Parathyroid adenoma (tissue), 2 donors: Measurements from ENCODE around the gene TDP1.

Experiments
- H2AFZ ChIP-seq: fragments of 300-600 bp; sonication (generic); one replicate; pipeline ENCODE4 v1.7.0; 2017; ENCODE audit warnings: antibody characterized with exemption, mild to moderate bottlenecking
- H3K27ac ChIP-seq: fragments of 300-600 bp; sonication (generic); one replicate; pipeline ENCODE4 v1.7.0; 2017
- H3K27me3 ChIP-seq: fragments of 300-600 bp; sonication (generic); one replicate; pipeline ENCODE4 v1.7.0; 2017; ENCODE audit warnings: low read length; ENCODE audit not compliant: control insufficient read depth, insufficient read depth
- H3K36me3 ChIP-seq: fragments of 300-600 bp; sonication (generic); one replicate; pipeline ENCODE4 v1.7.0; 2017; ENCODE audit warnings: low read length; ENCODE audit not compliant: control insufficient read depth, insufficient read depth
- H3K4me1 ChIP-seq: fragments of 300-600 bp; sonication (generic); one replicate; pipeline ENCODE4 v1.7.0; 2017; ENCODE audit warnings: control low read depth
- H3K4me2 ChIP-seq: fragments of 300-600 bp; sonication (generic); one replicate; pipeline ENCODE4 v1.7.0; 2017; ENCODE audit warnings: low read length
- H3K4me3 ChIP-seq: fragments of 300-600 bp; sonication (generic); one replicate; pipeline ENCODE4 v1.7.0; 2017; ENCODE audit warnings: low read depth, low read length
- H3K79me2 ChIP-seq: fragments of 300-600 bp; sonication (generic); one replicate; pipeline ENCODE4 v1.7.0; 2017; ENCODE audit warnings: control low read depth
- H3K9ac ChIP-seq: fragments of 300-600 bp; sonication (generic); one replicate; pipeline ENCODE4 v1.7.0; 2017; ENCODE audit warnings: mild to moderate bottlenecking
- H3K9me3 ChIP-seq: fragments of 300-600 bp; sonication (generic); one replicate; pipeline ENCODE4 v1.7.0; 2017; ENCODE audit warnings: low read length; ENCODE audit not compliant: control insufficient read depth
- TF ChIP-seq, protein P1 (sequence below): fragments of 300-600 bp; sonication (generic); IDR thresholded peaks from one replicate; pipeline ENCODE4 v1.7.0; 2017; ENCODE audit warnings: antibody characterized with exemption, mild to moderate bottlenecking
- donor health status: primary hyperparathyroidism.

The TDP1 gene

GRCh38 chr14:90003526-90004307, 48.0 kb downstream of the TDP1 start:
- TF ChIP-seq, protein P1, sequence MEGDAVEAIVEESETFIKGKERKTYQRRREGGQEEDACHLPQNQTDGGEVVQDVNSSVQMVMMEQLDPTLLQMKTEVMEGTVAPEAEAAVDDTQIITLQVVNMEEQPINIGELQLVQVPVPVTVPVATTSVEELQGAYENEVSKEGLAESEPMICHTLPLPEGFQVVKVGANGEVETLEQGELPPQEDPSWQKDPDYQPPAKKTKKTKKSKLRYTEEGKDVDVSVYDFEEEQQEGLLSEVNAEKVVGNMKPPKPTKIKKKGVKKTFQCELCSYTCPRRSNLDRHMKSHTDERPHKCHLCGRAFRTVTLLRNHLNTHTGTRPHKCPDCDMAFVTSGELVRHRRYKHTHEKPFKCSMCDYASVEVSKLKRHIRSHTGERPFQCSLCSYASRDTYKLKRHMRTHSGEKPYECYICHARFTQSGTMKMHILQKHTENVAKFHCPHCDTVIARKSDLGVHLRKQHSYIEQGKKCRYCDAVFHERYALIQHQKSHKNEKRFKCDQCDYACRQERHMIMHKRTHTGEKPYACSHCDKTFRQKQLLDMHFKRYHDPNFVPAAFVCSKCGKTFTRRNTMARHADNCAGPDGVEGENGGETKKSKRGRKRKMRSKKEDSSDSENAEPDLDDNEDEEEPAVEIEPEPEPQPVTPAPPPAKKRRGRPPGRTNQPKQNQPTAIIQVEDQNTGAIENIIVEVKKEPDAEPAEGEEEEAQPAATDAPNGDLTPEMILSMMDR = no peak
- no peaks in the 10 kb centered on the region for H3K9me3 ChIP-seq
- H3K79me2 ChIP-seq = no peaks in the 10 kb centered on the region
- no peak overlapping the region for H3K4me3 ChIP-seq
- H3K9ac ChIP-seq = no peak overlapping the region
- no peak overlapping the region for H3K27ac ChIP-seq
- no peaks in the 10 kb centered on the region for H3K36me3 ChIP-seq
- H3K4me1 ChIP-seq = peaks cover 7% of the 10 kb centered on the region
- no peaks in the 10 kb centered on the region for H3K27me3 ChIP-seq
- H3K4me2 ChIP-seq = no peak overlapping the region
- no peak overlapping the region for H2AFZ ChIP-seq

DNA sequence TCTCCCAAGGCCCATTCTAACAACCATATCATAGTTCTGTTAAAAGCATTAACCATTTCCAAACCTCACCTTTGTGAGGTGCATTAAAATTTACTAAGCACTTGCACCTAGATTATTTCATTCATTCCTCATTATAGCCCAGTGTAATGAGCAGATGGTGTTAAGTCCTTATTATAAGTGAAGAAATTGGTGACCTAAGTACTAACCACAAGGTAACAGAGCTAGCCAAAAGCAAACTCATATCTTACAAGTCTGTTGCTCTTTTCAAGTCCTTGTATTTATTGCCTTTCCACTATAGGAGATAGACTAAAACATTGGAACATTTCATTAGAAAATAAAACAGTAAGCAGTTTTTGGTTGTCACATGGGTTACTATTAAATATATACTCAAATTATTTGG, 49.7 kb downstream of the TDP1 start:
- TF ChIP-seq, protein P1 = no peak
- Histone ChIP-seq H2AFZ (no peak overlapping the region), H3K4me2 (no peak overlapping the region), H3K27ac (no peak overlapping the region), H3K9ac (no peak overlapping the region), H3K27me3 (no peaks in the 10 kb centered on the region), H3K4me3 (no peak overlapping the region), H3K4me1 (peaks cover 7% of the 10 kb centered on the region), H3K79me2 (no peaks in the 10 kb centered on the region), H3K36me3 (no peaks in the 10 kb centered on the region), H3K9me3 (no peaks in the 10 kb centered on the region)

DNA sequence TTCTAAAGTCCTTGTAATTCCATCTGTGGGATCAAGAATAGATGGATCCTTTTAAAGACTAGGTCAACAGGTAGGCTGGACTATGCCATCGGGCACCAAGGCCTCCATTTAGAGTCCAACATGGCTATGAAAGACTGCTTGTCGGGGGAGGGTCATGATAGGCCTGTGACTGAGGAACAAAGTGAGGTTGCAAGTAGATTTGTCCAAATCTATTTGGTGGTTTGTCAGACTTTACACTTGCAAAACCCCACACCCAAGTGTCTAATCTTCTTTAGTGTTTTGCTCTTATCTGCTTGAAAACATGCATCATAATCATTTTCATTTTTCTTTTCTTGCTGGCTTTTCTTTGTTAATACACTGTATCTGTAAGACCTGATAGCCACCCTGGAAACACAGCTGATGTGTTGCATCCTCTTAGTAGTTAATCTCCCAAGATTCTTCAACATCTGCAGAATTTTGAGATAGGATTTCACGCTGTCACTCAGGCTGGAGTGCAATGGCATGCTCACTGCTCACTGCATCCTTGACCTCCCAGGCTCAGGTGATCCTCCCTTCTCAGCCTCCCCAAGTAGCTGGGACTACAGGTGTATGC, 50.3 kb downstream of the TDP1 start:
- Histone ChIP-seq H3K79me2 (no peaks in the 10 kb centered on the region), H3K36me3 (no peaks in the 10 kb centered on the region)
- TF ChIP-seq, protein P1 = no peak

DNA sequence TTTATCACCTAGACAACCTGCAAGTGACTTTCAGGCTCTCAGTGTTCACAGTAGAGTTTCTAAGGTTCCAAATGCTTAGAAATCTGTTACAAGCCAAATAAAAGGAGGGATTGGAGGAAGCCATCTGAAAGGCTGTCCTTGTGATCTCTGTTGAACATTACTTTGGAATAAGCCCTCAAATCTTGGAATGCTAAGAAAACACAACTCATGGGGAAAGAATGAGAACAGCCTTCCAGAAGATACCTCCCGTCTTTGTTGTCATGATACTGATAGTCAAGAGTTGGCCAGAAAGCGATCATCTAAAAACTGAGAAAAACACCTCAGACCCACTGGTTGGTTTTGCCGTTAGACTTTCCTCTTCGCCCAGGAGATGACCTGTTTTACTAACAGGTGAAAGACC, 61.6 kb downstream of the TDP1 start:
- no peak overlapping the region for H3K9ac ChIP-seq
- no peaks in the 10 kb centered on the region for H3K9me3 ChIP-seq
- no peak overlapping the region for H3K4me2 ChIP-seq
- H3K27ac ChIP-seq = no peak overlapping the region
- no peaks in the 10 kb centered on the region for H3K36me3 ChIP-seq
- no peaks in the 10 kb centered on the region for H3K79me2 ChIP-seq
- no peaks in the 10 kb centered on the region for H3K4me1 ChIP-seq
- TF ChIP-seq, protein P1 = no peak
- no peaks in the 10 kb centered on the region for H3K27me3 ChIP-seq
- H2AFZ ChIP-seq = no peak overlapping the region
- no peak overlapping the region for H3K4me3 ChIP-seq

More for the DNA sequence above, 50.3 kb downstream of the TDP1 start:
- Histone ChIP-seq H3K27ac (no peak overlapping the region), H3K4me3 (no peak overlapping the region), H3K9me3 (no peaks in the 10 kb centered on the region), H3K9ac (no peak overlapping the region), H3K4me1 (peaks cover 7% of the 10 kb centered on the region), H3K4me2 (no peak overlapping the region), H2AFZ (no peak overlapping the region), H3K27me3 (no peaks in the 10 kb centered on the region)
